Sigmoid colon (tissue), 7 donors: ENCODE results near the gene ARHGEF38. TPM values are rescaled to one million over a fixed set of nuclear protein-coding genes. Genes with fewer than 3 reads are reported as not detected.

Experiments used
- DNase-seq: peaks from one replicate; pipeline ENCODE4 v3.0.0-alpha.2; 2019
- H3K27ac ChIP-seq, 4 donors: fragments of 200-600 bp; sonication (generic); one replicate each; pipeline ENCODE4 v1.5.1; 2016 to 2019; ENCODE audit warnings: mild to moderate bottlenecking in 1 of 4
- H3K27me3 ChIP-seq, 3 donors: fragments of 200-600 bp; sonication (generic); one replicate each; pipeline ENCODE4 v1.5.1; 2019; ENCODE audit warnings: mild to moderate bottlenecking in 1 of 3
- H3K36me3 ChIP-seq, 4 donors: fragments of 200-600 bp; sonication (generic); one replicate each; pipeline ENCODE4 v1.5.1; 2016 to 2019
- H3K4me1 ChIP-seq, 4 donors: fragments of 200-600 bp; sonication (generic); one replicate each; pipeline ENCODE4 v1.5.1; 2017 to 2019
- H3K4me3 ChIP-seq, 4 donors: fragments of 200-600 bp; sonication (generic); one replicate each; pipeline ENCODE4 v1.5.1; 2017 to 2019; ENCODE audit warnings: mild to moderate bottlenecking in 2 of 4, moderate library complexity in 1 of 4
- H3K9me3 ChIP-seq, 4 donors: fragments of 200-600 bp in 3 of 4; sonication (generic) in 3 of 4; one replicate each; pipeline versions ENCODE4 v1.5.1 to v1.6.1; 2013 to 2019
- EP300 ChIP-seq, 4 donors: sonication (generic); formaldehyde crosslinking; IDR thresholded peaks; one replicate each; pipeline ENCODE4 v1.6.1; 2017; ENCODE audit warnings: antibody characterized with exemption in 4 of 4
- POLR2A ChIP-seq, 2 donors: fragments of 450-650 bp; IDR thresholded peaks; one replicate each; pipeline ENCODE4 v1.6.1; 2016; ENCODE audit warnings: antibody characterized with exemption in 2 of 2, mild to moderate bottlenecking in 2 of 2, moderate library complexity in 2 of 2
- POLR2AphosphoS5 ChIP-seq, 4 donors: sonication (generic); formaldehyde crosslinking; IDR thresholded peaks; one replicate each; pipeline ENCODE4 v1.6.1; 2017; ENCODE audit warnings: antibody characterized with exemption in 4 of 4
- WGBS, 2 donors: extraction: QIAGEN DNeasy Blood & Tissue Kit; methylation state at CpG; one replicate each; pipeline ENCODE4 v1.1.7; 2013; 5-methylcytosine and 5-hydroxymethylcytosine counted together
- intact Hi-C: fragments of 100-400 bp; cut with DNase I; formaldehyde crosslinking; loops from one replicate; pipeline ENCODE4 v1.15.1; 2023
- polyA plus RNA-seq, 3 donors: library from polyadenylated mRNA; stranded (reverse); fragments of 200-250 nt; gene quantifications; one replicate each; pipeline ENCODE4 v1.2.3, GENCODE V29; 2013
- total RNA-seq, 4 donors: library from RNA; depleted of rRNA; stranded (reverse); fragments of >200 nt; gene quantifications; one replicate each; pipeline ENCODE4 v1.1.0, GENCODE V29; 2016
- TF ChIP-seq, protein P1 (sequence below), 4 experiments: fragments of 450-650 bp in 3 of 4; fragments of 200-600 bp in 1 of 4; IDR thresholded peaks; one replicate each; pipeline ENCODE4 v1.5.1; 2016 to 2019; ENCODE audit warnings: antibody characterized with exemption in 4 of 4, mild to moderate bottlenecking in 3 of 4, moderate library complexity in 2 of 4
- donor health status: healthy with polysubstance abuse.
- donor health status: Bipolar disorder and iron deficiency.
- donor health status: healthy.

The ARHGEF38 gene
- total and polyA plus RNA-seq, 7 donors, result 1.2 to 1.9 (median 1.8) TPM; not detected in 4

DNA sequence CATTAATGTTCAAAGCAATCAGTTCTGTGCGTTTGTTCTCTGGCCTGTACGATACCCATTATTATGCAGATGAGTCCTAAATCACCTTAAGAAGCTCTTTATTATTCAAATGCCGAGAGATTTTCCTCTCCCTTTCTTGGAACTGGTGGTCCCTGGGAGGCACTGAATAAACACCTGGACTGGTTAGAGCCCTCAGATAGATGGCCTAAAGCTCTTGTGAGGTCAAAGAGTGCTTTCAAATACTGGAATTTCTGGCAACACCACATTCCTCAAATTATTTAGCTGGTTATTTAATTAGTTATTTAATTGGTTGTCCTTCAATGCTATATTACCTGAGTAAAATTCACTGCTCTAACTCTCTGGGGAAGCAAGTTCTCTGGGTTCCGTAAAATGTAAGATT, 3.0 kb downstream of the ARHGEF38 start:
- H3K9me3 ChIP-seq, result no peaks in the 10 kb centered on the region
- H3K4me3 ChIP-seq, result no peak overlapping the region
- no peaks in the 10 kb centered on the region for H3K36me3 ChIP-seq
- WGBS, 2 donors, result 77 to 80% methylated on average over 4 of the region's 4 CpGs
- H3K27ac ChIP-seq, result no peak overlapping the region
- no peak for TF ChIP-seq EP300 (IDR thresholded peaks at IDR 0.05)
- TF ChIP-seq, protein P1, sequence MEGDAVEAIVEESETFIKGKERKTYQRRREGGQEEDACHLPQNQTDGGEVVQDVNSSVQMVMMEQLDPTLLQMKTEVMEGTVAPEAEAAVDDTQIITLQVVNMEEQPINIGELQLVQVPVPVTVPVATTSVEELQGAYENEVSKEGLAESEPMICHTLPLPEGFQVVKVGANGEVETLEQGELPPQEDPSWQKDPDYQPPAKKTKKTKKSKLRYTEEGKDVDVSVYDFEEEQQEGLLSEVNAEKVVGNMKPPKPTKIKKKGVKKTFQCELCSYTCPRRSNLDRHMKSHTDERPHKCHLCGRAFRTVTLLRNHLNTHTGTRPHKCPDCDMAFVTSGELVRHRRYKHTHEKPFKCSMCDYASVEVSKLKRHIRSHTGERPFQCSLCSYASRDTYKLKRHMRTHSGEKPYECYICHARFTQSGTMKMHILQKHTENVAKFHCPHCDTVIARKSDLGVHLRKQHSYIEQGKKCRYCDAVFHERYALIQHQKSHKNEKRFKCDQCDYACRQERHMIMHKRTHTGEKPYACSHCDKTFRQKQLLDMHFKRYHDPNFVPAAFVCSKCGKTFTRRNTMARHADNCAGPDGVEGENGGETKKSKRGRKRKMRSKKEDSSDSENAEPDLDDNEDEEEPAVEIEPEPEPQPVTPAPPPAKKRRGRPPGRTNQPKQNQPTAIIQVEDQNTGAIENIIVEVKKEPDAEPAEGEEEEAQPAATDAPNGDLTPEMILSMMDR (IDR thresholded peaks at IDR 0.05), result no peak
- TF ChIP-seq POLR2A (IDR thresholded peaks at IDR 0.05), result no peak
- no peak for TF ChIP-seq POLR2AphosphoS5 (IDR thresholded peaks at IDR 0.05)
- intact Hi-C loops, result no loop called here
- H3K4me1 ChIP-seq, result no peaks in the 10 kb centered on the region
- no peak for DNase-seq
- no peaks in the 10 kb centered on the region for H3K27me3 ChIP-seq

DNA sequence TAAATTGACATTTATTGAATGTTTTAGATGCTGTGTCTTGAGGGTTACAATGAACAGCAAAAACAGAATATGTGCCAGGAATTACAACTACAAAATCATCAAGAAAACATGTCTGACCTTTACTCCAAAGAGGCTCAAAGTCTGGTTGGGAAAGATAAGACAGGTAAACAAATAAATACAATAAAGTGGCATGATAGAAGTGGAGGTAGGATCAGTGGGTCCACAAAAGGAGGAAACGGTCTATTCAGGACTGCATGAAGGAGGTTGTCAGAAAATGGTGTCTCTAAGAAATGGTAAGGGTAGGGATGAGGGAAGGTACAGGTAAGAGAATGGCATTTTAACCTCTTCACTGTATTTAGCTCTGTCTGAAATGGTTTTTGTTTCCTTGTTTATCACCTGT, 3.8 kb downstream of the ARHGEF38 start:
- 20 to 64% methylated on average over 1 of the region's 1 CpG for WGBS, 2 donors
- DNase-seq, result no peak
- Histone ChIP-seq H3K36me3 (no peaks in the 10 kb centered on the region), H3K4me3 (no peak overlapping the region), H3K27me3 (no peaks in the 10 kb centered on the region), H3K27ac (no peak overlapping the region), H3K9me3 (no peaks in the 10 kb centered on the region), H3K4me1 (no peaks in the 10 kb centered on the region)
- TF ChIP-seq EP300 (IDR thresholded peaks at IDR 0.05) (no peak), POLR2A (IDR thresholded peaks at IDR 0.05) (no peak), POLR2AphosphoS5 (IDR thresholded peaks at IDR 0.05) (no peak)
- TF ChIP-seq, protein P1 (IDR thresholded peaks at IDR 0.05), result no peak
- intact Hi-C loops, result no loop called here

DNA sequence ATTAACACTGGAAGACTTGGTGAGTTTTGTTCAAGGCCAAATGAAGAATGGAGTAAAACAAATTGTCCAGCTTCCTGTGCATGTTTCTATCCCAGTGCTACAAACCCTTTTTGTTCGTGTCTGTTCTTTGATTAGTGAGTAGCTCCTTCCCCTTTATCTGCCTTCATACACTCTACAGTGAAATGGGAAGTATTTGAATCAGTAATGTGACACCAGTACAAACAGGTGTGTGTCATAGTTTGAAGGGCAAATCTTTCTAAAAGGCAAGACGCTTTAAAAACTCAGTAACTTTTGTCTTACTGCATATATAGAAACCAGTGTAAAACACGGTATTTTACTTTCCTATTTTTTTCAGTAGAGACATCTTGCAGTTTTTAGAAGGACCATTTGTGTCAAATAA, 5.9 kb downstream of the ARHGEF38 start:
- Histone ChIP-seq H3K4me3 (no peak overlapping the region), H3K36me3 (no peaks in the 10 kb centered on the region), H3K9me3 (no peaks in the 10 kb centered on the region), H3K4me1 (no peaks in the 10 kb centered on the region), H3K27ac (no peak overlapping the region), H3K27me3 (no peaks in the 10 kb centered on the region)
- WGBS, 2 donors, result 26 to 44% methylated on average over 3 of the region's 3 CpGs
- DNase-seq, result no peak
- no peak for TF ChIP-seq POLR2A (IDR thresholded peaks at IDR 0.05)
- TF ChIP-seq POLR2AphosphoS5 (IDR thresholded peaks at IDR 0.05), result no peak
- TF ChIP-seq EP300 (IDR thresholded peaks at IDR 0.05), result no peak
- TF ChIP-seq, protein P1 (IDR thresholded peaks at IDR 0.05), result no peak
- intact Hi-C loops, result no loop called here

DNA sequence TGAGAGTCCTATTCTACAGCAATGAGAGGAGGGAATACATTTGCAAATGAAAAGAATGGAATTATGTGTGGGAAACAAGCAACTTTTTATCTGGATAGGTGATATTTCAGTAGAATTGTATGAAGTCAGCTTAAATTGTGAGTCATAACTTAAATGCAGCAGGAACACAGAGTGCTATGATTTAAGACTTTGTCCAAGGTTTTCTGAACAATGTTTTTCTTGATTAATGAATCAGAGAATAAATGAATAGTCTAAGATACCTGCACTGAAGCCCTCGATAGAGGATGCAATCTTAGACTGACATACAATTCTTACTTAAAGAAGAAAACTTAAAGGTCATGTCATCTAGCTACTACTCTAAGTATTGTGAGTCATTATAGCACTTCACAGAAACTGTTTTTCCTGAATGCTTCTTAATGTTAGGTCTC, 8.0 kb downstream of the ARHGEF38 start:
- intact Hi-C loops, result no loop called here
- WGBS, 2 donors, result 53 to 68% methylated on average over 1 of the region's 1 CpG
- no peaks in the 10 kb centered on the region for H3K9me3 ChIP-seq
- H3K27ac ChIP-seq, result no peak overlapping the region
- H3K4me3 ChIP-seq, result no peak overlapping the region
- TF ChIP-seq, protein P1 (IDR thresholded peaks at IDR 0.05), result no peak
- TF ChIP-seq EP300 (IDR thresholded peaks at IDR 0.05) (no peak), POLR2AphosphoS5 (IDR thresholded peaks at IDR 0.05) (no peak), POLR2A (IDR thresholded peaks at IDR 0.05) (no peak)
- H3K4me1 ChIP-seq, result no peaks in the 10 kb centered on the region
- no peak for DNase-seq
- H3K27me3 ChIP-seq, result no peaks in the 10 kb centered on the region
- H3K36me3 ChIP-seq, result no peaks in the 10 kb centered on the region

DNA sequence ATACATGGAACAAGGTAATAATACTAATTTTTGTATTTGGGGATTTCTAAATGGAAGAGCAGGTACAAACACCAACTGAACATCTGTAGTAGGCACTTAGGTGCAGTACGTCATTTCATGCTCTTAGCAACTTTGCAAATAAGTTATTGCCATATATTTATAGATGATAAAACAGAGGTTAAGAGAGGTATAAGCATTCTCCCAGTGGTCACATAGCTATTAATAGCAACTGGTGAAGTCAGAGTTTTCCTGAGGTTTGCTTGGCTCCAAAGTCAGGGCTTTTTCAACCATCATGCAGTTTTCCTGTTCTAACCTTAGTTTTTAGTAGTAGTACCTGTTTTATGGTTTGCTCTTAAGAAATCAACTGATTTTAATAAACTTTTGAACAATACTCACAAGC, 10.9 kb downstream of the ARHGEF38 start:
- Histone ChIP-seq H3K36me3 (no peaks in the 10 kb centered on the region), H3K9me3 (no peaks in the 10 kb centered on the region), H3K4me1 (no peaks in the 10 kb centered on the region), H3K27ac (no peak overlapping the region), H3K27me3 (no peaks in the 10 kb centered on the region), H3K4me3 (no peak overlapping the region)
- WGBS, 2 donors, result 86 to 96% methylated on average over 1 of the region's 1 CpG
- no peak for DNase-seq
- intact Hi-C loops, result no loop called here
- no peak for TF ChIP-seq POLR2A (IDR thresholded peaks at IDR 0.05)
- TF ChIP-seq POLR2AphosphoS5 (IDR thresholded peaks at IDR 0.05), result no peak
- TF ChIP-seq, protein P1 (IDR thresholded peaks at IDR 0.05), result no peak
